Embryonic facial prominence (tissue), 1 donor: ENCODE results near the gene CDH13.

Experiments
- DNase-seq: peaks from one replicate; pipeline ENCODE4 v3.0.0-alpha.2; 2016; ENCODE audit errors: extremely low spot score

CDH13 gene

DNA sequence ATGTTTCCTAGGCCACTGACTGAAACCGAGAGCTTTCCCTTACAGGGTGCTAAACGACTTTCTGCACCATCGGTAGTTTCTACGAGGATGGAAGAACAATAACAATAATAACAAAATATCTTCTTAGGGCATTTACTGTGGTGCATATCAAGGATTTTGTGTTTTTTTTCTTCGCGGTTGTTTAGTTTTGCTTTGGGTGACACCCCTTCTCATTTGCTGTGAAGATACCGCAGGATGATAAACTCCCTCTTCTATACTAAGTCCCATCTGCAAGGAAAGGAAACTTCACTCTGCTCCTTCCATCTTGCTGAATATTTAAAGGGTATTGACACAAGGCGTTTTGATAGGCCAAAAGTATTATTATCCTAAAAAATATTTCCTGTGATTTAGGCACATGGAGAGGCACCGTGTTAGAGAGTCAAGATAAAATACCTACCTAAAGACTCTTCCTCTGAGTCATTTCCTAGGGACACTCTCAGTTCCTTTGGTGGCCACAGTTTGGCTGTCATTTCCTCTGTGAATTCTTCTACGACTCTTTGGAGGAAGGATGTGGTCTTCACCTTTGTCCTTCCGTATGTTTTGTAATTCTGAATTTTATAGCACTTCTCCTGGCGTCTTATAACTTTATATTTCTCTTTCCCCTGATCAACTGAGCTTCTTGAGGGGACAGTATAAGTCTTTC is 318.8 kb downstream of the CDH13 start:
- no peak for DNase-seq

DNA sequence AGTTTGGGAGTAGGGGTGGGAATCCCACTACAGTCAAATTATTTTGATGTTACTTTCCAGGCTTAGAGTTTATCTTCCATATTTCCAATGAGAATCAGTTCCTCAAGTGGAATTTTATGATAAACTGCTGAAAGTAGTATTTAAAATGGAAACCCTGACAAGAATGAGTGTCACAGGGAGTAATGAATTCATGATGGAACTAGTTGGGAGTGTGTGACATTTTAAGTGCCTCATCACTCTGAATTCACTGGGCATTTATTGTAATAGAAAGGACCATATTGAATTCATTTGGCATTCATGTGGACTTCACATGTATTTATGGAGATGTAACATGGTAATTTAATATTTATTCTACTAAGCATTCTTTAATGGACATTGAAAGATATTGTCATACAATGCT is 320.9 kb downstream of the CDH13 start:
- no peak for DNase-seq

DNA sequence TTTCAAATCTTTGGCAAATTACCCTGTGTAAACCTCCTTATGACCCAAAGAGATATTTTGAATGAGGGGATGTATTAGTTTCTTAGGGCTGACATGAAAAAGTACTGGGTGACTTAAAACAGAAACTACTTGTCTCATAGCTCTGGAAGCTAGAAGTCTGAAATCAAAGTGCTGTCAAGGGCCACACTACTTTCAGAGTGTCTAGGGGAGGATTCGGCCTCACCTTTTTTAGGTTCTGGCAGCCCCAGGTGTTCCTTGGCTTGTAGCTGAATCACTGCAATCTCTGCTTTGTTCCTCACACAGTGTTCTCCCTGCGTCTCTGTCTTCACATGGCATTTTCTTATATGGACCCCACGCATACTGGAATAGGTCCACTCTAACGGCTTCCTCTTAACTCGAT is 322.2 kb downstream of the CDH13 start:
- DNase-seq: no peak

DNA sequence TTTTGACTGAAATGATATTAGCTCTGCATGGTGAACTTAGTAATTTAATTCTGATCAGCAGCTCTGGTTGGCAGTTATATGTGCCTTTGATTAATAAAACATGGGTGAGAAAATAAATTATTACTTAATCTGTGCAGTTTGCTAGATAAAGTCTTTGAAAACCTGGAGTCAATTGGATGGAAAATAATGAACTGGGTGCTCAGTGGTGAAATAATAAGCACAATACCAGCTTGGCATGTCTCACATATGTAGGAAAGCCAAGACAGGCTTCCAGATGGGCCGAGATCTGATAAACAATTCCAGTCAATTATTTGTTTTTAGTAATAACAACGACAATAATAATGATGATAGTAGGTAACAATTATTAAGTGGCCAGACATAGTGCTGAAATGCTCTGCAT is 326.7 kb downstream of the CDH13 start:
- DNase-seq: no peak

DNA sequence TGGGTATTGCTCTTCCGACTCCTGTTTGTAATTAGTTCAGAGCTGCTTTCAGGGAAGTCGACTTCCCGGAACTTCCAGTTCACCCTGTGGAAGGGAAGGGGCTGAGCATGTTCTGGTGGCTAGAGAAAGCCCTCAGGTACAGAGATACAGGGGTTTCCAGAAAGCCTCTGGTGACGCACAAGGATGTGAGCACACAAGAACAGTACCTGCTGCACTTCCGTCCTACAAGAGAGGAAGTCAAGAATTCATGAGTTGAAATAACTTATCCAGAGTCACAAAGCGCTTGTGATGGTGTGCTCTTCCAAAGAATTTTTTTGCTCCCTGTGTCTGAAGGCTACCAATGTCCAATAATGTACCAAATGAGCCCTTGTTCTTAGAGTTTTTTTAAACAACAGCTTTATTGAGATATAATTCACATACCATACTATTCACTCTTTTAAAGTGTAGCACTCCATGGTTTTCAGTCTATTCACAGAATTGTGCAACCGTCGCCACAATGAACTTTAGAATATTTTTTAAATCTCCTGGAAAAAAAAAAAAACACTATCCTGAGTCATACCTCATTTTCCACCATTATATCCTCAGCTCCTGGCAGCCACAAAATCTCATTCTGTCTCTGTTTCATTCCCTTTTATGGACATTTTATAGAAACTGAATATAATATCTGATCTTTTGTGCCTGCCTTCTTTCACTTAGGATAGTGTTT is 327.6 kb downstream of the CDH13 start:
- DNase-seq: no peak

DNA sequence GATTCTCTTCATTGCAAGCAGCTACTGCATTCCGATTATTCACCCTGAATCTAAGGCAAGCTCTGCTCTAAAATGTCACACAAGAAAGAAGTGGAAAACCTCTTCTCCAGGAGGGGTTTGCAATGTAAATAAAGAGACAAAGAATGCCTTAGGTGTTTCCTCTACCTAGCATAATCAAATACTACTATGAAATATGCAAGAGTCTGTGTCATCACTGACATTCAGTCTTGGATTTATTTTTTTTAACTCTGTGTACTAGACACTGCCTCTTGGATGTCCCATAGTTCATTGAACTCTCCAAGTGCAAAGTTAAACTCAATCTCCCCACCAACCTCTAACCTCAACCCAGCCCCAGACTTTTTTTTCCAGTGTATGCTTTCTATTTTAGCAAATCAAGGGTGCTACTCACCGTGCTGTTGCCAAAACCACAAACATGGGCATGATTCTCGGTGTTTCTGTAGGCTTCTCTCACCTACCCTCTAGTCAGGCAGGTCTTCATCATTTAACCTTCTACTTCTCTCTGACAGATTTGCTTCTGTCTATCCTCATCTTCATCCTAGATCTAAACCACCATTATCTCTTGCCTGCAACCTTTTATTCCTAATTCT is 329.1 kb downstream of the CDH13 start:
- no peak for DNase-seq

DNA sequence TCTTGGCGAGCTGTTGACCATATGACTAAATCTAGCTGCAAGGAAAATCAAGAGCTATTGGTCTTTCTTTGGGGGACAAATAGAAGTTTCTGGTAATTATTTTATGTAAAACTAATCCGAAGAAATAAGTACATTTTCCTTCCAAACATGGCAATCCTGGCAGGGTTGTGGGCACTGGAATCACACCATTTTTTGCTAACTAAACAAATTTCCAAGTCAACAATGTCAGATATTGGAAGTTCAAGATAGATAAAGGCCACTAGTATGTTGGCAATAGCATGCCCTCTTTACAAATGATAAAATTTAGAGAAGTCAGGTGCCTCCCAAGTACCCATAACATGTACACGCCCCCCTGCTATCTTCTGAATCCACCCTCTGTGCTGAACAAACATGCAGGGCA is 330.4 kb downstream of the CDH13 start:
- DNase-seq: no peak

DNA sequence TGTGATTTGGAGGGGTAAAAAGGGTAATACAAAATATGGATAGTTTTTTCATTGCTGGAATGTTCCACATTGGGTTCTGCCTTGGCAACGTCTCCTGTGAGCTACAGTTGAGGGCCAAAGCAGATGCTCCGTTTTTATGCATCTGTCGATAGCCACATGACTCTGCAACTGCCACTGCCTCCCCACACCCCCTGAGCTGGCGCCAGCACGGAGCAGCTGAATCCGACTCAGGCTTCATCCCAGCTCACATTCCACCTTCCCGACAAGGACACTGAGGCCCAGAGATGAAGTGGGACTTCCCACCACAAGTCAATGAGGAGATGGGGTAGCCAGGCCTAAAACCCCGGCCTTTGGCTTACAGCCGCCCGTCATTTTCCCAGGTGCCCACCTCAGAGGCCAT is 334.1 kb downstream of the CDH13 start:
- DNase-seq: no peak

DNA sequence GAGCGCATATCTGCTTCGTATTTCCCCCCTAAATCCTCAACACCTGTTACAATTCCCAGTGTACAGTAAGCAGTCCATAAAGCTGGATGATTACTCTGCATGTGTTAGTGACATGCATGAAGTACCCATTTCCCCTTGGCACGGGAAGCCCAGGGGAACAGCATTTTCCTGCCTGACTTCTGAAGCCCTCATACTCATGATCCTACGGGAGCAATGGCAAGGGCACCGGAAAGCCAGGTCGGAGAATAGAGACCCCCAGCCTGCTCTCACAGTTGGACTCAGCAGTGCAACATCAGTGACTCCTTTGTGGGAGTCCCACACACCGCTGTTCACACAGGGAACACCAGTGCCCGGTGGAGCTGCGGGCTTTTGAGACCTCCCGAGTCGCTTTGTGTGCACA is 336.9 kb downstream of the CDH13 start:
- DNase-seq: no peak

DNA sequence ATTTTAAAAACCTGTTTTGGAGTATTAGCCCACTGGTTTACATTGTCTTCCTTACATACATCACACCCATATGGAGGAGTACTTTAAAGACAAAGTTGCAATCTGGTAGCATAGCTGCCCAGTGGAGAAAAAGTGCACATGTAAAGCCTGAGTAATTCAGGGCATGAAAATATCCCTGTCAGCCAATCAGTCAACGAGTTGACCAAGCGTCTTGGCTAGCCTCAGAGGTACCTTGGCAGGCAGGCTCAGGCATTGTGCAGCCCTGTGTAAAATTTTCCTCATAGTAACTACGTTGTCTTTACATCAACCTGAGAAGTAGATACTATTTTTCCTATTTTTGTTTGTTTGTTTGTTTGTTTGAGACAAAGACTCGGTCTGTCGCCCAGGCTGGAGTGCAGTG is 339.0 kb downstream of the CDH13 start:
- no peak for DNase-seq

DNA sequence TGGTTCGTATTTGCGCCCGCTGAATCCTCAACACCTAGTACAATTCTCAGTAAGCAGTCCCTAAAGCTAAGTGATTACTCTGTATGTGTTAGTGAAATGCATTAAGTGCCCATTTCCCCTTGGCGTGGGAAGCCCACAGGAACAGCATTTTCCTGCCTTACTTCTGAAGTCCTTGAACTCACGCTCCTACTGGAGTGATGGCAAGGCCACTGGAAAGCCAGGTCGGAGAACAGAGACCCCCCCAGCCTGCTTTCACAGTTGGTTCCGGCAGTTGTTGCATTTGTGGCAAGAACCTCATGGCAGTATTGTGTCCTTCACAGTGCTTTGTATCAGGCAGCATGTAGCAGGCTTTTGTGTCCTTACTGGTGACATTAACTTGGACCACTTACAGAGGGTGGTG is 340.7 kb downstream of the CDH13 start:
- no peak for DNase-seq

DNA sequence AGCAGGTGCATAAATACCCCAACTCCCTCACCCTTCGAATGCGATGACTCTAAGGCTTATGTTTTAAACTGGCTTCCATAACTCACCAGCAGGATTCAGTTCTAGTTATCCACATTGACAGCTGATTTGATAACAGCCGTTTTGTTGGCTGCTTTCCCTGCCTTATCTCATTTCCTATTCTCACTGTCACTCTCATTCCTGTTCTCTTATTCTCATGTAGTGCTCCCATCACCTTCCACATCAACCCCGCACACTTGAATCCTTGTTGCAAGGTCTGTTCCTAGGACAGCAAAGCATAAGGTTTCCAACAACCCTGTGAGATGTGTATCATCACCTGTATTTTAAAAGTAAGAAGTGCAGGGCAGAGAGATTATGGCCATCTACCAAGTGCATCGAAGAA is 344.4 kb downstream of the CDH13 start:
- DNase-seq: no peak

DNA sequence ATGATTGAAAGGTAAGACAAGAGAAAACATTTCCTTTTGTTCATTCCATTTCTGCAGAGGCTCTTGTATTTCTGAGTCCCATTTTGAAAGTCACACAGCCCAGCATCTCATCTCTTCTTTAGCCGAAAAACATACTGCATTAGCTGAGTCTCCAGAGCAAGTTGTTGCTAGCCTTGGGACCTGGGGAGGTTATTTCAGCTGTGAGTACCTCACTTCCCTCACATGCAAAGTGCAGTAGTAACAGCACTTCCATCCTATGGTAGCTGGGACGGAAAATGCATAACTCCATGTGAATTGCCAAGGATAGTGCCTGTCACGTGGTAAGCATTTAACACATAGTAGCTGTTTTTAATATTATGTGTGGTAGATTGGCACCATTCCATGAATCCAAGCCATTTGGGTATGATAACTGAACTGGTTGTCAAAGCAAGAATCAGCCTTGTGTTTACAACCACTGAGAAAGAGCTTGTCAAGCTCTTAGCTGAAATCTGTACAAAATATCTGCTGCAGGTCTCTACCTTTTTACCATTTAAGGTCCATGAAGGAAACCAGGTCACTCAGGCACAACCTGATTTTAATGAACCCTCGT is 345.7 kb downstream of the CDH13 start:
- DNase-seq: no peak

DNA sequence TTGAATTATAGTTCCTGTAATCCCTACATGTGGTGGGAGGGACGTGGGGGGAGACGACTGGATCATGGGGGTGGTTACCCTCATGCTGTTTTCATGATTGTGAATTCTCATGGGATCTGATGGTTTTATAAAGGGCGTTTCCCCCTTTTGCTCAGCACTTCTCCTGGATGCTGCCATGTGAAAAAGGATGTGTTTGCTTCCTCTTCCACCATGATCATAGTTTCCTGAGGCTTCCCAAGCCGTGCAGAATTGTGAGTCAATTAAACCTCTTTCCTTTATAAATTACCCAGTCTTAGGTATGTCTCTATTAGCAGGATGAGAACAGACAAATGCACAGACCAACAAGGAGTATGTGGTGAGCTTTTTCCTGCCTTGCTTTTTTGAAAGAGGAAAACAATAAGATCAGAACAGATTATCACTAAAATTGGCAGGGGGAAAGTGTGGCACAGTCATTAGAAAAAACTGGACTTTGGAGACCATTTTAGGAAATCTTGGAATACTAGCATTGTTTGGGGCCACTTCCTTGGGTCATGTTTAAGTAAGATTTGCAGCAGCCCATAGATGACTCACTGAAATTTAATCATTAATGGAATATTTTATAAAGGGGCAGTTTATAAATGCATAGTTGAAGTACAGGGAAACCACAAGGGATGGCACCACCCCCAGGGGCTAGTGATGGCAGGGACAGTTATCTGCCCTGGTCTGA is 352.8 kb downstream of the CDH13 start:
- DNase-seq: no peak

DNA sequence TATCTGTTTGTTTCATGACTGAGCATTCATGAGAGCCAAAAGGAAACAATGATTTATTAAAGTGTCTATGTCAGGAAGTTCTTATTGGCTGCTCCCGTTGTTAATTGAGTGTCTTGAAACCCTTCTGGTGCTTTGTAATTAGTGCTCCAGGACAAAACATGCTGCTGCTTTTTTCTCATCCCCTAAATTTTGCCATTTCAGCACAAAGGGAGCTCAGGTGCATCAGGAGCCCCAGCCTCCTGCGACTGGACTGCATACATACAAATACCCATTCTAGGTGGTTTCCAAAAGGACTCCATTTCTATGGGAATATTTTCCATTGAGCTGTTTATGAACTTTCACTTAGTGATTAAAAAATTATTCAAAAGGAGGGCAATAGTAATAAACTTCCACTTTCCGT is 354.0 kb downstream of the CDH13 start:
- DNase-seq: no peak

DNA sequence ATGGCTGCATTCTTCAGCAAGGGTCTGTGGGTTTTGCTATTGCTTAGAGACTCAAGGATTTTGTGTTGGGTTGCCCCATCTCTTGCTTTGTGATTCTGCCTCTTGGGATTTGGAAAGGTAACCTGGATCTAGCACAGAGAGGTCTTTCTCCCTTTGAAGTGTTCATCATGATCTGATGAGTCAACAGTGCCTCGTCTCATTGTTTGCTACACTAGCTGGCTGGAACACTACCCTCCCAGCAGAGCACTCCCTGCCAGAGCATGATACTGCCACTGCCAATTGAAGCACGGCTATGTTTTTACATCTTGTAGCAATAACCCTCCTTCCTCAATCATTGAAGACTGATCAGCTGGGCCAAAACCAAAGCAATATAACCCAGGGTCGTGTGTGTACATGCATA is 361.0 kb downstream of the CDH13 start:
- no peak for DNase-seq

DNA sequence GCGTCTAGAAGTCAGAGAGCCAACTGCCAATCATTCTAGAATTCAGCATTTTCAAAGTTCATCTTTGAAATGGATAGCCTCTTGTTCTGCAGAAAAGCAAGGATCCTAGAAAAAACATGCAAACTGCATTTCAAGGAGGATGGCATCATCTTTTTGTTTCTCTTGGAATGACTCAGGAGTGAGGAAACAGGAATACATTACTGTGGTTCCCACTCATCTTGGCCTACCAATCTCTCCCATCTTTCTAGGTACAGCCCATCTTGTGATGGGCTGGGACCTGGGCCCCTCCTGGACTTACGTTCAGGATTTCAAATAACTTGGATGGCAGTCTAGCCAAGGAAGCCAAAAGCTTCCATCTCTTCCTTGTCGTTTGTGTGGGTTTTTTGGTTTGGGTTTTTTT is 363.4 kb downstream of the CDH13 start:
- no peak for DNase-seq

DNA sequence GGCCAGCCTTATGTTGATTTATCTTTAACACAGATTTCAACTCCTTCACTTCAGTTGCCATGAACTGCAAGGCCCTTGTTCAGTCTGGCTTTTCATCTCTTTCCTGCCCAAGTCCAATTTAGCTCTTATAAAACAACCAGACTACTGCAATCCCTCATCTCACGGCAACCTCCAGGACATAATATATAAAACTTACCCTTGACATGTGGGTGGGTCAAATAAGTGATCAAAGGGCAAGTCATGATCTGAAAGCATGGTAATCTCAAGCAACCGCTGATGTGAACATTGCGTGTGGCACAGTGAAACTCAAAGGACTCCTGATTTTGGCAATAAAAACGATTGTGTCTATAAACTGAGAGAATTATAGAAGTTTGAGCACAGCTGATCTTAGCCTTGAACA is 364.6 kb downstream of the CDH13 start:
- no peak for DNase-seq

DNA sequence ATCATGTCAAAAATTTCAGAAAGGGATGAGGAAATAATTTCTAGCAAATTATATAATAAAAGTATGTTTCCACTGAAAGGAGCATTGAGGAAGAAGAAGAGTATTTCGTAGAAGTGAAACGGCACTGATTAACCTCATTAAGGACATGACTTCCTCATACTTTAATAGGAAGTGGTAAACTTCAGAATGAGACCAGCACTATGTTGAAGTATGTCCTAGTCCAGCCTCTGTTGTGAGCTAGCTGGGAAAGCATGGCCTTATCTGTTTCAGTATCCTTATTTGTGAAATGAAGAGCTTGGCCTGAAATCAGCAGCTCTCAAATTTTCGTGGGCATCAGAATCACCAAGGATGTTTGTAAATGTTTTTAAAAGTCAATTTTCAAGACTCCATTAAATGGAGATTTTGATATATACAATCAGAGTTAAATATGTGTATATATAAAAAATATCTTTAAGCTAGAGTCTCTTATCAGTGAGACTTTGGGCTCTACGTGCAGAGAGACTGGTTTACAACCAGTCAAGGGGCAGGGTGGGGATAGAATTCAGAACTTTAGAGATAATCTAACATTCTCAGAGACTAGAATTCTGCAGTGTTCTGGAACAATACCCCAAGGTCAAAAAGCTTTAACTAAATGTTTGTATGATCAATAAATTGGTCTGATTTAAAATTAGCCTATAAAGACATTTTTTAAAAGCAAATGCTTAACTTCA is 365.4 kb downstream of the CDH13 start:
- no peak for DNase-seq

DNA sequence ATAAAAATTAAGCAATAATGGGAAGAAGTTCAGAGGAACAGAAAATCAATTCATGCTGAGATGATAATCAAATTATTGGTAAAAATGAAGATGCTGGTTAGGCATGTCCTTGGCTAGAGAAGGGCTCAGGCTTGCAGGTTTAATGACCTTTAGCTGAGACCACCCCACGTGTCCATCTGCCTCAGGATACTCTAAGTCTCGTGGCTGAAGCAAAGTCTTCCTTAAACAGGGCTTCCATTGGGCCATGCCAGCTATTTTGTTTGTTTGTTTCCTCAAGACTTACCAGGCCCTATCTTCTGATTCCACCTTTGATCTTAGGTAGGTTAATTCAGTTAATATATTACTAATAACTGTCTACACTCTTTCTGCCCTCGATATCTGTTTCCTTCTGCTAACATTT is 366.0 kb downstream of the CDH13 start:
- no peak for DNase-seq

DNA sequence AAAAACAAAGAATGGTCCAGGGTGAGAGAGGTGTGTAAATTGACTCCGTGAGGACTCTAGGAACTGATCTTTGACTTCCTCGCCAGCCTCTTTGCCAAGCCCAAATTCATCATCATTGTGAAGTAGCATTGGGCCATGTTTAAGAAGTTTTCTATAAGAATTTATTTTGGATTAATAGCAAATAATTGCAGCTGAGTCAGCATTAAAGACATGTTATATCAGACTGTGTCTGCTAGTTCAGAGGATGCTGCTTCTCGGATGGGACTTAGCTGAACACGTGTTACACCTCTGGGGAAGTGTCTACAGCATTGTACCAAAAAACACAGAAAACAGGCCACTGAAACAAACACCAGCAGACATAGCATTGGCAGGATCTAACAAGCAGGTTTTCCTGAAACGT is 366.6 kb downstream of the CDH13 start:
- no peak for DNase-seq

DNA sequence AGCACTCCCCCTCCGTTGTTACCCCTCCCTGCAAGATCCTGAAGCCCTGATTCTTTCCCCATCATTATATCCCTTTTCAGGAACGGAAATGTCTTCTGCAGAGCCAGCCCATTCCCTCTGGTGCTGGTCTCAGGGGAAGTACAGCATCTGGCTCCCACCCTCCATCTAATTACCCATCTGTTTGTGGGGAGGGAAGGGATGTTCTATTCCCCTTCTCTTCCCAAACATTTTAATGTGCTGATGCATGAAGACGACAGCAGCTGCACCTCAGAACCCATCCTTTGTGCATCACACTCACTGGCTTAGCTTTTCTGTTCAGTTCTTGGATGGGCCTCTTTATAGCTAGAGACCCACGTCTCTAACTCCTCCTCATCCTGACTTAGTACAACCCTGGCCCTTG is 367.2 kb downstream of the CDH13 start:
- no peak for DNase-seq
